HepG2 (cell line): Measurements from ENCODE around the gene SUSD6. TPM values are rescaled to one million over a fixed set of nuclear protein-coding genes. Genes with fewer than 3 reads are reported as not detected.
A peak's percentile ranks its signal among the peaks of the same experiment; 100 is the strongest.

Experiments
- ARID3A ChIP-seq: IDR thresholded peaks from 2 replicates; pipeline ENCODE4 v1.6.1; 2012; ENCODE audit warnings: low read depth, low read length, improper control_type of control experiment
- ARID4A ChIP-seq: sonication (generic); formaldehyde crosslinking; IDR thresholded peaks from 2 replicates; pipeline ENCODE4 v1.5.0; 2020; ENCODE audit warnings: mild to moderate bottlenecking, missing genetic modification reagents, borderline replicate concordance
- ATF3 ChIP-seq: sonication (generic); formaldehyde crosslinking; IDR thresholded peaks from 2 replicates; pipeline ENCODE4 v1.4.0; 2020; ENCODE audit warnings: missing genetic modification reagents
- CTCF ChIP-seq: sonication (generic); formaldehyde crosslinking; IDR thresholded peaks from 2 replicates; pipeline ENCODE4 v1.5.0; 2020; ENCODE audit warnings: mild to moderate bottlenecking, missing genetic modification reagents, moderate library complexity
- DPF2 ChIP-seq: sonication (generic); formaldehyde crosslinking; IDR thresholded peaks from 2 replicates; pipeline ENCODE4 v1.4.0; 2020; ENCODE audit warnings: mild to moderate bottlenecking, low read depth, missing genetic modification reagents, borderline replicate concordance
- FOXJ3 ChIP-seq: sonication (generic); formaldehyde crosslinking; IDR thresholded peaks from 2 replicates; pipeline ENCODE4 v1.4.0; 2020; ENCODE audit warnings: missing genetic modification reagents, mild to moderate bottlenecking, borderline replicate concordance
- MAZ ChIP-seq, 2 experiments: sonication (generic) in 1 of 2; formaldehyde crosslinking in 1 of 2; IDR thresholded peaks; 2 replicates each; pipeline versions ENCODE4 v1.5.0 to v1.6.1; 2012 to 2020; ENCODE audit warnings: low read depth in 2 of 2, mild to moderate bottlenecking in 2 of 2, borderline replicate concordance in 1 of 2, improper control_type of control experiment in 1 of 2, low read length in 1 of 2, missing genetic modification reagents in 1 of 2, moderate library complexity in 1 of 2
- NFIC ChIP-seq: IDR thresholded peaks from 2 replicates; pipeline ENCODE4 v1.6.1; 2012; ENCODE audit warnings: mild to moderate bottlenecking, low read length, inconsistent platforms
- RBM22 ChIP-seq: fragments of 200-400 bp; formaldehyde crosslinking; optimal IDR thresholded peaks from 2 replicates; pipeline ENCODE3; 2017; ENCODE audit warnings: mild to moderate bottlenecking, low read length, moderate library complexity
- ZBTB25 ChIP-seq: IDR thresholded peaks from 2 replicates; pipeline ENCODE4 v1.6.1; 2018; ENCODE audit warnings: missing genetic modification reagents
- ZGPAT ChIP-seq: IDR thresholded peaks from 2 replicates; pipeline ENCODE4 v1.6.1; 2016; ENCODE audit warnings: mild to moderate bottlenecking
- ZNF101 ChIP-seq: sonication (generic); formaldehyde crosslinking; IDR thresholded peaks from 2 replicates; pipeline ENCODE4 v1.4.0; 2020; ENCODE audit warnings: mild to moderate bottlenecking, low read depth, missing genetic modification reagents, borderline replicate concordance
- ZNF350 ChIP-seq: sonication (generic); formaldehyde crosslinking; IDR thresholded peaks from 2 replicates; pipeline ENCODE4 v1.4.0; 2020; ENCODE audit warnings: mild to moderate bottlenecking, low read depth, missing genetic modification reagents, borderline replicate concordance
- ZNF691 ChIP-seq: sonication (generic); formaldehyde crosslinking; IDR thresholded peaks from 2 replicates; pipeline ENCODE4 v1.4.0; 2020; ENCODE audit warnings: missing genetic modification reagents, low read depth, mild to moderate bottlenecking, borderline replicate concordance
- ZNF780A ChIP-seq: sonication (generic); formaldehyde crosslinking; IDR thresholded peaks from 2 replicates; pipeline ENCODE4 v1.8.0; 2022; ENCODE audit warnings: mild to moderate bottlenecking, missing genetic modification reagents, moderate library complexity
- polyA plus RNA-seq, 8 experiments: library from polyadenylated mRNA; depleted of rRNA in 3 of 8; stranded (reverse) in 7 of 8; unstranded in 1 of 8; fragments of >200 nt; fragmentation: Illumina TruSeq in 4 of 8; extraction: Trizol in 4 of 8; gene quantifications; 2 replicates each; pipeline versions ENCODE4 v1.2.1 to v1.2.3, GENCODE V29; 2011 to 2016; ENCODE audit warnings: low read depth in 4 of 8, missing spikeins in 1 of 8, mixed read lengths in 1 of 8; ENCODE audit not compliant: insufficient read depth in 1 of 8
- total RNA-seq, 5 experiments: library from RNA; depleted of rRNA; stranded (reverse); fragments of >200 nt; fragmentation: Illumina TruSeq; extraction: Trizol; gene quantifications; 2 replicates each; pipeline ENCODE4 v1.2.3, GENCODE V29; 2016; ENCODE audit warnings: low read depth in 1 of 5

The SUSD6 gene
- total and polyA plus RNA-seq, 2 of the 13 experiments (the other 11 are each of a cell fraction or from before 2014, with no cell fraction given): 7.2 to 7.4 TPM

GRCh38 chr14:69580009-69580577 lies 31.3 kb upstream of the SUSD6 start (continued):
- TF ChIP-seq ARID3A (peak; percentile 82), ZNF780A (CRISPR knock-in tag) (0 out of 2 replicates have a peak, but pooled peaks have one; percentile 42), FOXJ3 (CRISPR knock-in tag) (peak; percentile 42; the same call in 1 of the 2 replicates), NFIC (peak; percentile 27; the same call in 1 of the 2 replicates), ZGPAT (CRISPR knock-in tag) (peak; percentile 62), MAZ (IDR thresholded peaks at IDR 0.05; ENCODE audit: borderline replicate concordance, low read depth, low read length) (no peak), MAZ (CRISPR knock-in tag; IDR thresholded peaks at IDR 0.05; ENCODE audit: low read depth) (peak; percentile 28; the same call in 1 of the 2 replicates), ATF3 (CRISPR knock-in tag) (peak; percentile 80; the same call in 1 of the 2 replicates), RBM22 (no peak), ZNF101 (no peak), DPF2 (CRISPR knock-in tag) (peak; percentile 44; the same call in 1 of the 2 replicates), ZNF691 (CRISPR knock-in tag) (peak; percentile 25; the same call in 1 of the 2 replicates), ZNF350 (CRISPR knock-in tag) (0 out of 2 replicates have a peak, but pooled peaks have one; percentile 29), ARID4A (CRISPR knock-in tag) (peak; percentile 62; the same call in 1 of the 2 replicates), ZBTB25 (peak; percentile 36; the same call in 1 of the 2 replicates), CTCF (CRISPR knock-in tag) (peak; percentile 89)
